ENCODE data around the gene CCDC182.

CCDC182 gene

GRCh38 chr17:57726213-57726790, 18.8 kb downstream of the CCDC182 start:
- TF ChIP-seq CTCF (IDR thresholded peaks at IDR 0.05; ENCODE audit: insufficient read depth, low read depth, low read length, missing control alignments) = no peak
- no peak for DNase-seq (ENCODE audit: low read depth)
- no peak overlapping the region for H3K4me3 ChIP-seq (ENCODE audit: low read length)

- DNase-seq (ENCODE audit: low read depth) = no peak
- TF ChIP-seq CTCF (IDR thresholded peaks at IDR 0.05; ENCODE audit: insufficient read depth, low read depth, low read length, missing control alignments) = no peak
- no peak overlapping the region for H3K4me3 ChIP-seq (ENCODE audit: low read length)
Measured at GRCh38 chr17:57724729-57725125, 20.4 kb downstream of the CCDC182 start.

- DNase-seq (ENCODE audit: low read depth) = no peak
- H3K4me3 ChIP-seq (ENCODE audit: low read length) = no peak overlapping the region
- no peak for TF ChIP-seq CTCF (IDR thresholded peaks at IDR 0.05; ENCODE audit: insufficient read depth, low read depth, low read length, missing control alignments)
Measured at GRCh38 chr17:57724026-57724728, 20.9 kb downstream of the CCDC182 start.

GRCh38 chr17:57723427-57724025, 21.6 kb downstream of the CCDC182 start:
- no peak for TF ChIP-seq CTCF (IDR thresholded peaks at IDR 0.05; ENCODE audit: insufficient read depth, low read depth, low read length, missing control alignments)
- H3K4me3 ChIP-seq (ENCODE audit: low read length) = no peak overlapping the region
- no peak for DNase-seq (ENCODE audit: low read depth)

- TF ChIP-seq CTCF (IDR thresholded peaks at IDR 0.05; ENCODE audit: insufficient read depth, low read depth, low read length, missing control alignments) = no peak
- no peak overlapping the region for H3K4me3 ChIP-seq (ENCODE audit: low read length)
- no peak for DNase-seq (ENCODE audit: low read depth)
Measured at GRCh38 chr17:57722704-57723043, 22.4 kb downstream of the CCDC182 start.

GRCh38 chr17:57721967-57722703, 23.0 kb downstream of the CCDC182 start:
- no peak for DNase-seq (ENCODE audit: low read depth)
- TF ChIP-seq CTCF (IDR thresholded peaks at IDR 0.05; ENCODE audit: insufficient read depth, low read depth, low read length, missing control alignments) = no peak
- no peak overlapping the region for H3K4me3 ChIP-seq (ENCODE audit: low read length)
